IMR-90 (cell line): Measurements from ENCODE around the gene PNPLA2. TPM values are rescaled to one million over a fixed set of nuclear protein-coding genes. Genes with fewer than 3 reads are reported as not detected.
A peak's percentile ranks its signal among the peaks of the same experiment; 100 is the strongest.

ENCODE experiments used
- ATAC-seq: fragments of 200-7000 bp; cut with Tn5 transposase; 2 replicates; pipeline ENCODE4 v1.9.1; 2020; ENCODE audit warnings: low read depth, mild to moderate bottlenecking, moderate library complexity
- BruUV-seq: library from RNA; stranded (reverse); fragments of 400-500 nt; replicated peaks from 2 replicates; lab custom pipeline; 2021; lab: Mats Ljungman, UMichigan
- CTCF ChIA-PET: fragments of 300-600 bp; formaldehyde crosslinking; extraction: SDS; loops from one replicate; lab custom pipeline; 2021; ENCODE audit warnings: antibody characterized with exemption; lab: Yijun Ruan, JAX
- POLR2A ChIA-PET: fragments of 300-600 bp; sonication (Branson Sonifier 250); formaldehyde crosslinking; loops from one replicate; lab custom pipeline; 2022; ENCODE audit warnings: antibody characterized with exemption; ENCODE audit not compliant: unreplicated experiment; lab: Charles Lee
- DNase-seq: peaks from one replicate; pipeline ENCODE4 v3.0.0; 2013
- H2AFZ ChIP-seq: replicated peaks from 2 replicates; pipeline ENCODE3; 2013; ENCODE audit warnings: low read length, mild to moderate bottlenecking; ENCODE audit not compliant: poor library complexity
- H2AK5ac ChIP-seq: 2 replicates; pipeline ENCODE4 v1.6.1; 2013; ENCODE audit warnings: low read depth, low read length, inconsistent platforms
- H2AK9ac ChIP-seq: replicated peaks from 2 replicates; pipeline ENCODE3; 2013; ENCODE audit warnings: mild to moderate bottlenecking, low read depth, low read length, moderate library complexity; ENCODE audit not compliant: poor library complexity
- H2BK120ac ChIP-seq: 2 replicates; pipeline ENCODE4 v1.6.1; 2013; ENCODE audit warnings: low read depth, low read length, inconsistent platforms
- H2BK15ac ChIP-seq: 3 replicates; pipeline ENCODE4 v1.6.1; 2013; ENCODE audit warnings: low read depth, low read length, inconsistent platforms
- H2BK20ac ChIP-seq: 2 replicates; pipeline ENCODE4 v1.6.1; 2013; ENCODE audit warnings: low read depth, mild to moderate bottlenecking, inconsistent platforms, low read length, moderate library complexity
- H2BK5ac ChIP-seq: 2 replicates; pipeline ENCODE4 v1.6.1; 2013; ENCODE audit warnings: mild to moderate bottlenecking, low read depth, low read length, inconsistent platforms; ENCODE audit not compliant: poor library complexity, severe bottlenecking
- H3K14ac ChIP-seq: replicated peaks from 2 replicates; pipeline ENCODE4 v1.6.1; 2013; ENCODE audit warnings: low read depth, low read length, inconsistent platforms
- H3K18ac ChIP-seq: 2 replicates; pipeline ENCODE4 v1.6.1; 2013; ENCODE audit warnings: low read depth, low read length, control low read depth
- H3K23ac ChIP-seq: 2 replicates; pipeline ENCODE4 v1.6.1; 2013; ENCODE audit warnings: low read depth, low read length, inconsistent platforms
- H3K27ac ChIP-seq: 2 replicates; pipeline ENCODE4 v1.5.1; 2013; ENCODE audit warnings: mild to moderate bottlenecking, control low read depth, low read length; ENCODE audit not compliant: insufficient read depth
- H3K27me3 ChIP-seq: 2 replicates; pipeline ENCODE4 v1.6.1; 2013; ENCODE audit warnings: low read length; ENCODE audit not compliant: control insufficient read depth, insufficient read depth
- H3K36me3 ChIP-seq: 2 replicates; pipeline ENCODE4 v1.6.1; 2013; ENCODE audit warnings: low read length, mixed read lengths; ENCODE audit not compliant: control insufficient read depth, insufficient read depth
- H3K4ac ChIP-seq: 2 replicates; pipeline ENCODE4 v1.6.1; 2013; ENCODE audit warnings: low read depth, low read length, inconsistent platforms
- H3K4me1 ChIP-seq: 2 replicates; pipeline ENCODE4 v1.6.1; 2013; ENCODE audit warnings: low read length, mixed read lengths; ENCODE audit not compliant: control insufficient read depth, insufficient read depth
- H3K4me2 ChIP-seq: 2 replicates; pipeline ENCODE4 v1.6.1; 2013; ENCODE audit warnings: low read depth, mild to moderate bottlenecking, control low read depth, low read length, moderate library complexity
- H3K4me3 ChIP-seq: 2 replicates; pipeline ENCODE4 v1.5.1; 2013; ENCODE audit warnings: low read depth, mild to moderate bottlenecking, control low read depth, low read length, moderate library complexity; ENCODE audit not compliant: insufficient read depth
- H3K56ac ChIP-seq: 2 replicates; pipeline ENCODE4 v1.6.1; 2013; ENCODE audit warnings: low read length, inconsistent platforms; ENCODE audit not compliant: insufficient read depth; ENCODE audit errors: extremely low read depth
- H3K79me1 ChIP-seq, 2 experiments: 2 replicates each; pipeline ENCODE4 v1.6.1; 2013; ENCODE audit warnings: low read length in 2 of 2, inconsistent platforms in 1 of 2, low read depth in 1 of 2
- H3K9ac ChIP-seq: 2 replicates; pipeline ENCODE4 v1.6.1; 2013; ENCODE audit warnings: low read depth, low read length, control low read depth
- H3K9me1 ChIP-seq: 2 replicates; pipeline ENCODE4 v1.6.1; 2013; ENCODE audit warnings: low read length, inconsistent platforms; ENCODE audit not compliant: insufficient read depth
- H3K9me3 ChIP-seq: 2 replicates; pipeline ENCODE4 v1.6.1; 2013; ENCODE audit warnings: low read length; ENCODE audit not compliant: control insufficient read depth, insufficient read depth
- H4K20me1 ChIP-seq: 2 replicates; pipeline ENCODE4 v1.6.1; 2013; ENCODE audit warnings: low read length, inconsistent platforms; ENCODE audit not compliant: insufficient read depth
- H4K5ac ChIP-seq: 2 replicates; pipeline ENCODE4 v1.6.1; 2013; ENCODE audit warnings: mild to moderate bottlenecking, low read depth, low read length, control low read depth
- H4K8ac ChIP-seq, 2 experiments: 2 replicates each; pipeline ENCODE4 v1.6.1; 2013; ENCODE audit warnings: low read depth in 2 of 2, low read length in 2 of 2, control low read depth in 1 of 2, inconsistent platforms in 1 of 2
- H4K91ac ChIP-seq: 2 replicates; pipeline ENCODE4 v1.6.1; 2013; ENCODE audit warnings: low read depth, low read length, inconsistent platforms; ENCODE audit not compliant: insufficient read depth
- CHD1 ChIP-seq: IDR thresholded peaks from 2 replicates; pipeline ENCODE4 v1.6.1; 2012; ENCODE audit warnings: low read depth, low read length, improper control_type of control experiment
- MAZ ChIP-seq: IDR thresholded peaks from 2 replicates; pipeline ENCODE4 v1.6.1; 2012; ENCODE audit warnings: low read depth, mild to moderate bottlenecking, low read length, improper control_type of control experiment, moderate library complexity, borderline replicate concordance
- MXI1 ChIP-seq: IDR thresholded peaks from 2 replicates; pipeline ENCODE4 v1.6.1; 2012; ENCODE audit warnings: low read depth, mild to moderate bottlenecking, low read length, moderate library complexity, borderline replicate concordance
- NFE2L2 ChIP-seq: fragments of 150-350 bp; IDR thresholded peaks from 2 replicates; pipeline ENCODE4 v1.6.1; 2016; ENCODE audit warnings: low read depth, mild to moderate bottlenecking, low read length
- RCOR1 ChIP-seq: IDR thresholded peaks from 2 replicates; pipeline ENCODE4 v1.6.1; 2012; ENCODE audit warnings: mild to moderate bottlenecking, low read length, improper control_type of control experiment; ENCODE audit not compliant: insufficient replicate concordance
- WGBS, 2 experiments: methylation state at CpG; one replicate each; pipeline versions ENCODE4 v1.1.5 to v1.1.7; 2013; ENCODE audit warnings: missing lambda C conversion rate in 2 of 2; ENCODE audit not compliant: insufficient read length in 1 of 2; ENCODE audit errors: extremely low coverage in 2 of 2; 5-methylcytosine and 5-hydroxymethylcytosine counted together
- dilution Hi-C: fragments of 300-500 bp; cut with HindIII; formaldehyde crosslinking; loops from one replicate; pipeline ENCODE4 v1.14.3; 2018; ENCODE audit warnings: low sequenced_read_pairs; ENCODE audit not compliant: unreplicated experiment
- in situ Hi-C: fragments of 300-500 bp; cut with MboI; formaldehyde crosslinking; loops from 3 replicates; pipeline ENCODE4 v1.14.3; 2019; ENCODE audit warnings: low sequenced_read_pairs, inconsistent platforms, mixed read lengths
- intact Hi-C: fragments of 100-400 bp; cut with micrococcal nuclease; formaldehyde crosslinking; loops from 2 replicates; pipeline ENCODE4 v1.10.0; 2022
- polyA plus RNA-seq, 3 experiments: library from polyadenylated mRNA; depleted of rRNA; stranded (reverse); fragments of >200 nt; gene quantifications; 2 replicates each; pipeline ENCODE4 v1.2.3, GENCODE V29; 2012; ENCODE audit warnings: low replicate concordance in 1 of 3
- total RNA-seq: library from RNA; depleted of rRNA; stranded (reverse); fragments of >200 nt; gene quantifications from 2 replicates; pipeline ENCODE4 v1.2.3, GENCODE V29; 2012
- TF ChIP-seq, protein P1 (sequence below): fragments of 150-350 bp; IDR thresholded peaks from 2 replicates; pipeline ENCODE4 v1.6.1; 2017; ENCODE audit warnings: mild to moderate bottlenecking, antibody characterized with exemption, low read length, low read depth

PNPLA2 gene
- total and polyA plus RNA-seq, 2 of the 4 experiments (the other 2 are of a cell fraction) = 7.0 to 94.3 TPM

DNA sequence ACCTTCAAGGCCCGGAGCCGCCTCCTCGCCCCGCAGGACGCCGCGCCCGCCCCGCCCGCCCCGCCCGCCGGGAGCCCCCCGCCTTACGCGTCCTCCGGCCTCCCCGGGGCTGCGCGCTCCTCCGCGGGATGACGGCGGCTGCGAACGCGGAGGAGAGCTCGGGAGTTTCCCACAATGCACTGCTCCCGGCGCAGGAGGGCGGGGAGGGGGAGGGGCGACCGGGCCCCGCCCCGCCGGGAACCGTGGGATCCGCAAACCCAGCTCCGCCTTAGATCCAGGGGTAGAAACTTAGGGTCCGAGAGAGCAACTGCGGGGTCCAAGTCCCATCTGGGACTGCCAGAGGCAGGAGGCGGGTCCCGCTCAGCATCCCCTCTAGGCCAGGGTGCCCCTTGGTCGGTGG, 28.8 kb upstream of the PNPLA2 start, which contains the start of gene CEND1:
CEND1 (minus strand) TSS at position 148 of the 400 bp plus-strand sequence. CDS start 1,514 bp downstream, outside the sequence.
- DNase-seq = peak; percentile 54
- ChIA-PET CTCF (no interaction called here), POLR2A (interaction anchor here (0.6 kb wide), 1 partner anchor 54 kb away, joined by 3 read pairs; no protein-coding TSS in a partner anchor)
- Histone ChIP-seq H3K79me1 (peaks cover 0 to 12% of the 10 kb centered on the region in 2 experiments; a peak in 2 of 4 replicates), H2BK20ac (no peak within 1 kb of the TSS), H3K14ac (no peak within 1 kb of the TSS), H3K4me3 (no peak within 1 kb of the TSS; the same call in 1 of the 2 replicates), H3K9me1 (0 out of 2 replicates have a peak, but pooled peaks cover 3% of the 10 kb centered on the region), H3K18ac (no peak within 1 kb of the TSS), H3K4ac (no peak within 1 kb of the TSS), H3K4me1 (peaks cover 5% of the 10 kb centered on the region), H2BK5ac (no peak within 1 kb of the TSS), H2AK5ac (peak within 1 kb of the TSS; percentile 16), H3K27ac (no peak within 1 kb of the TSS), H3K56ac (no peak within 1 kb of the TSS), H2BK15ac (no peak within 1 kb of the TSS), H4K8ac (no peak within 1 kb of the TSS; a peak in 1 of 4 replicates), H2AFZ (peak within 1 kb of the TSS; percentile 86), H3K4me2 (peak within 1 kb of the TSS; percentile 66; the same call in 1 of the 2 replicates), H4K5ac (no peak within 1 kb of the TSS), H4K91ac (no peak within 1 kb of the TSS), H3K9ac (no peak within 1 kb of the TSS), H2AK9ac (peak within 1 kb of the TSS; percentile 67), H3K36me3 (peaks cover 23% of the 10 kb centered on the region; the same call in 1 of the 2 replicates), H4K20me1 (no peaks in the 10 kb centered on the region; the same call in 1 of the 2 replicates), H3K23ac (no peak within 1 kb of the TSS), H2BK120ac (no peak within 1 kb of the TSS), H3K9me3 (no peaks in the 10 kb centered on the region), H3K27me3 (no peaks in the 10 kb centered on the region)
- dilution Hi-C loops (no loop called here), in situ Hi-C loops (no loop called here), intact Hi-C loops (no loop called here)
- TF ChIP-seq CHD1 (no peak), NFE2L2 (no peak), RCOR1 (peak; percentile 65), MXI1 (no peak), MAZ (peak; percentile 57; the same call in 1 of the 2 replicates)
- TF ChIP-seq, protein P1, sequence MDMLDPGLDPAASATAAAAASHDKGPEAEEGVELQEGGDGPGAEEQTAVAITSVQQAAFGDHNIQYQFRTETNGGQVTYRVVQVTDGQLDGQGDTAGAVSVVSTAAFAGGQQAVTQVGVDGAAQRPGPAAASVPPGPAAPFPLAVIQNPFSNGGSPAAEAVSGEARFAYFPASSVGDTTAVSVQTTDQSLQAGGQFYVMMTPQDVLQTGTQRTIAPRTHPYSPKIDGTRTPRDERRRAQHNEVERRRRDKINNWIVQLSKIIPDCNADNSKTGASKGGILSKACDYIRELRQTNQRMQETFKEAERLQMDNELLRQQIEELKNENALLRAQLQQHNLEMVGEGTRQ = no peak
- BruUV-seq = no TSS peak
- 0% methylated on average over 1 of the region's 44 CpGs; no CpG with 5 or more reads in 1 of the 2 experiments for WGBS, 2 experiments
- peak; percentile 74 for ATAC-seq
